Measurements from ENCODE around the gene GSTP1.

DNA sequence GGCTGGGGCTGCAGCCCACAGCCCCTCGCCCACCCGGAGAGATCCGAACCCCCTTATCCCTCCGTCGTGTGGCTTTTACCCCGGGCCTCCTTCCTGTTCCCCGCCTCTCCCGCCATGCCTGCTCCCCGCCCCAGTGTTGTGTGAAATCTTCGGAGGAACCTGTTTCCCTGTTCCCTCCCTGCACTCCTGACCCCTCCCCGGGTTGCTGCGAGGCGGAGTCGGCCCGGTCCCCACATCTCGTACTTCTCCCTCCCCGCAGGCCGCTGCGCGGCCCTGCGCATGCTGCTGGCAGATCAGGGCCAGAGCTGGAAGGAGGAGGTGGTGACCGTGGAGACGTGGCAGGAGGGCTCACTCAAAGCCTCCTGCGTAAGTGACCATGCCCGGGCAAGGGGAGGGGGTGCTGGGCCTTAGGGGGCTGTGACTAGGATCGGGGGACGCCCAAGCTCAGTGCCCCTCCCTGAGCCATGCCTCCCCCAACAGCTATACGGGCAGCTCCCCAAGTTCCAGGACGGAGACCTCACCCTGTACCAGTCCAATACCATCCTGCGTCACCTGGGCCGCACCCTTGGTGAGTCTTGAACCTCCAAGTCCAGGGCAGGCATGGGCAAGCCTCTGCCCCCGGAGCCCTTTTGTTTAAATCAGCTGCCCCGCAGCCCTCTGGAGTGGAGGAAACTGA, 731 bp downstream of the GSTP1 start:
- TF ChIP-seq, protein P1, sequence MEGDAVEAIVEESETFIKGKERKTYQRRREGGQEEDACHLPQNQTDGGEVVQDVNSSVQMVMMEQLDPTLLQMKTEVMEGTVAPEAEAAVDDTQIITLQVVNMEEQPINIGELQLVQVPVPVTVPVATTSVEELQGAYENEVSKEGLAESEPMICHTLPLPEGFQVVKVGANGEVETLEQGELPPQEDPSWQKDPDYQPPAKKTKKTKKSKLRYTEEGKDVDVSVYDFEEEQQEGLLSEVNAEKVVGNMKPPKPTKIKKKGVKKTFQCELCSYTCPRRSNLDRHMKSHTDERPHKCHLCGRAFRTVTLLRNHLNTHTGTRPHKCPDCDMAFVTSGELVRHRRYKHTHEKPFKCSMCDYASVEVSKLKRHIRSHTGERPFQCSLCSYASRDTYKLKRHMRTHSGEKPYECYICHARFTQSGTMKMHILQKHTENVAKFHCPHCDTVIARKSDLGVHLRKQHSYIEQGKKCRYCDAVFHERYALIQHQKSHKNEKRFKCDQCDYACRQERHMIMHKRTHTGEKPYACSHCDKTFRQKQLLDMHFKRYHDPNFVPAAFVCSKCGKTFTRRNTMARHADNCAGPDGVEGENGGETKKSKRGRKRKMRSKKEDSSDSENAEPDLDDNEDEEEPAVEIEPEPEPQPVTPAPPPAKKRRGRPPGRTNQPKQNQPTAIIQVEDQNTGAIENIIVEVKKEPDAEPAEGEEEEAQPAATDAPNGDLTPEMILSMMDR (IDR thresholded peaks at IDR 0.05) = no peak
- TF ChIP-seq EP300 (IDR thresholded peaks at IDR 0.05) = no peak
- peak in 1 of 4 donors; percentile 37 for TF ChIP-seq POLR2A (IDR thresholded peaks at IDR 0.05)
- peak in 2 of 3 donors; percentile 39 to 56 for TF ChIP-seq POLR2AphosphoS5 (IDR thresholded peaks at IDR 0.05)
